PC-3 (cell line): ENCODE data around the gene RCOR1.

Source experiments
- CTCF ChIP-seq: fragments of 300-600 bp; sonication (generic); conservative IDR thresholded peaks from 2 replicates; pipeline ENCODE4 v1.5.1; 2017; ENCODE audit warnings: antibody characterized with exemption, low read depth, mild to moderate bottlenecking, low read length
- EZH2 ChIP-seq: fragments of 300-600 bp; sonication (generic); IDR thresholded peaks from one replicate; pipeline ENCODE4 v1.6.1; 2017; ENCODE audit warnings: antibody characterized with exemption, mild to moderate bottlenecking, low read length; ENCODE audit not compliant: unreplicated experiment
- EZH2phosphoT487 ChIP-seq: fragments of 300-600 bp; sonication (generic); IDR thresholded peaks from 2 replicates; pipeline ENCODE4 v1.6.1; 2018; ENCODE audit warnings: mild to moderate bottlenecking, antibody characterized with exemption, low read length, borderline replicate concordance

GRCh38 chr14:102644523-102644922 is 52.1 kb downstream of the RCOR1 start:
- TF ChIP-seq CTCF: no peak
- TF ChIP-seq EZH2phosphoT487: no peak
- TF ChIP-seq EZH2: no peak
